OCI-LY7 (cell line): ENCODE measurements around the gene DNAJB11. TPM values are rescaled to one million over a fixed set of nuclear protein-coding genes. Genes with fewer than 3 reads are reported as not detected.

Experiments used
- BruUV-seq: library from RNA; stranded (reverse); fragments of 400-500 nt; replicated peaks from 2 replicates; lab custom pipeline; 2021; lab: Mats Ljungman, UMichigan
- CTCF ChIA-PET: fragments of 300-600 bp; sonication (Branson Sonifier 250); formaldehyde crosslinking; loops from one replicate; lab custom pipeline; 2022; ENCODE audit warnings: antibody characterized with exemption; ENCODE audit not compliant: unreplicated experiment; lab: Charles Lee
- POLR2A ChIA-PET: fragments of 300-600 bp; sonication (Branson Sonifier 250); formaldehyde crosslinking; loops from one replicate; lab custom pipeline; 2022; ENCODE audit warnings: antibody characterized with exemption; lab: Charles Lee
- DNase-seq: peaks from one replicate; pipeline ENCODE4 v3.0.0-alpha.2; 2015; ENCODE audit warnings: low spot score
- H2AFZ ChIP-seq: fragments of 200-600 bp; sonication (generic), shearing (Covaris generic); 2 replicates; pipeline ENCODE4 v1.6.1; 2014; ENCODE audit warnings: mild to moderate bottlenecking, antibody characterized with exemption, low read length, moderate library complexity
- H3K27ac ChIP-seq: fragments of 200-600 bp; sonication (generic); 2 replicates; pipeline ENCODE4 v1.5.1; 2014; ENCODE audit warnings: mixed run types, low read depth, mild to moderate bottlenecking, moderate library complexity, low read length, inconsistent platforms; ENCODE audit not compliant: poor library complexity, severe bottlenecking
- H3K36me3 ChIP-seq: fragments of 200-600 bp; sonication (generic); 2 replicates; pipeline ENCODE4 v1.6.1; 2014; ENCODE audit warnings: mild to moderate bottlenecking, antibody characterized with exemption, low read length, moderate library complexity, mixed read lengths; ENCODE audit not compliant: insufficient read depth
- H3K4me1 ChIP-seq: fragments of 200-600 bp; sonication (generic); 2 replicates; pipeline ENCODE4 v1.5.1; 2014; ENCODE audit warnings: mild to moderate bottlenecking, low read length; ENCODE audit not compliant: insufficient read depth, poor library complexity, severe bottlenecking
- H3K4me2 ChIP-seq: fragments of 200-600 bp; sonication (generic); 2 replicates; pipeline ENCODE4 v1.6.1; 2014; ENCODE audit warnings: mild to moderate bottlenecking, low read length
- H3K4me3 ChIP-seq: fragments of 200-600 bp; sonication (generic); 2 replicates; pipeline ENCODE4 v1.5.1; 2014; ENCODE audit warnings: mild to moderate bottlenecking, low read depth, low read length; ENCODE audit not compliant: poor library complexity, severe bottlenecking
- H3K79me2 ChIP-seq: fragments of 200-600 bp; sonication (generic); 2 replicates; pipeline ENCODE4 v1.6.1; 2016; ENCODE audit warnings: low read depth, mild to moderate bottlenecking, low read length, moderate library complexity, mixed read lengths; ENCODE audit not compliant: insufficient read depth
- H3K9me2 ChIP-seq: fragments of 200-600 bp; sonication (generic); 2 replicates; pipeline ENCODE4 v1.6.1; 2016; ENCODE audit warnings: mild to moderate bottlenecking, low read length, mixed read lengths; ENCODE audit not compliant: insufficient read depth
- H3K9me3 ChIP-seq: fragments of 200-600 bp; sonication (generic); 2 replicates; pipeline ENCODE4 v1.6.1; 2014; ENCODE audit warnings: mild to moderate bottlenecking, mixed run types, low read length, mixed read lengths
- H4K20me1 ChIP-seq: fragments of 200-600 bp; sonication (generic); 2 replicates; pipeline ENCODE4 v1.6.1; 2014; ENCODE audit warnings: mild to moderate bottlenecking, antibody characterized with exemption, low read length, moderate library complexity, mixed read lengths; ENCODE audit not compliant: insufficient read depth
- EZH2phosphoT487 ChIP-seq: fragments of 200-600 bp; sonication (generic); IDR thresholded peaks from 2 replicates; pipeline ENCODE4 v1.6.1; 2018; ENCODE audit warnings: low read depth, borderline replicate concordance, mild to moderate bottlenecking, mixed run types, antibody characterized with exemption, low read length, moderate library complexity, mixed read lengths
- intact Hi-C: fragments of 100-400 bp; cut with micrococcal nuclease; formaldehyde crosslinking; loops from one replicate; pipeline ENCODE4 v1.10.0; 2022; ENCODE audit not compliant: unreplicated experiment
- total RNA-seq, 2 experiments: library from RNA; depleted of rRNA in 1 of 2; stranded (reverse); fragments of >200 nt in 1 of 2; shearing (Covaris generic) in 1 of 2; gene quantifications; 2 replicates each; pipeline ENCODE4 v1.2.3, GENCODE V29; 2014 to 2022
- TF ChIP-seq, protein P1 (sequence below): fragments of 200-600 bp; sonication (generic); conservative IDR thresholded peaks from 2 replicates; pipeline ENCODE4 v1.5.1; 2014; ENCODE audit warnings: mild to moderate bottlenecking, antibody characterized with exemption, low read length, moderate library complexity, mixed read lengths

Gene DNAJB11
- total RNA-seq, 2 experiments from 2014 or later, result 61.1 to 73.0 TPM

DNA sequence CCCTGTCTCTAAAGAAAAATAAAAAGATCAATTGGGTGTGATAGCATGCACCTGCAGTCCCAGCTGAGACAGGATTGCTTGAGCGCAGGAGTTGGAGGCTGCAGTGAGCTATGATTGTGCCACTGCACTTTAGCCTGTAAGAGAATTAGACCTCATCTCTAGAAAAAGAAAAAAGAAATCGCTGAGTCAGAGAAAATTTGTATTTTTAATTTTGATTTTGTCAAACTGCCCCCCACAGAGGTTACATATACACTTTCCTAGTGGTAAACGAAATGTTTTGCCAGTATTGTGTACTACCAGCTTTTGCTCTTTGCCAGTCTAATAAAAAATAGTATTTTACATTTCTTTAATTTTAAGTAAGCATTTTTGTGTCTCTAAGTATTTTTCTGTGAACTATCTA lies 21.0 kb upstream of the DNAJB11 start:
- Histone ChIP-seq H3K79me2 (no peaks in the 10 kb centered on the region), H3K9me3 (no peaks in the 10 kb centered on the region), H3K4me1 (no peaks in the 10 kb centered on the region), H3K27ac (no peak overlapping the region), H3K4me2 (no peak overlapping the region), H3K4me3 (no peak overlapping the region), H2AFZ (no peak overlapping the region), H3K36me3 (peaks cover 73% of the 10 kb centered on the region), H4K20me1 (no peaks in the 10 kb centered on the region), H3K9me2 (no peaks in the 10 kb centered on the region)
- BruUV-seq, result no TSS peak
- intact Hi-C loops, result no loop called here
- ChIA-PET CTCF (no interaction called here), POLR2A (interaction anchor here (0.7 to 0.9 kb wide), 2 partner anchors 19 to 1374 kb away, joined by 3 read pairs; no protein-coding TSS in a partner anchor)
- no peak for DNase-seq
- TF ChIP-seq, protein P1, sequence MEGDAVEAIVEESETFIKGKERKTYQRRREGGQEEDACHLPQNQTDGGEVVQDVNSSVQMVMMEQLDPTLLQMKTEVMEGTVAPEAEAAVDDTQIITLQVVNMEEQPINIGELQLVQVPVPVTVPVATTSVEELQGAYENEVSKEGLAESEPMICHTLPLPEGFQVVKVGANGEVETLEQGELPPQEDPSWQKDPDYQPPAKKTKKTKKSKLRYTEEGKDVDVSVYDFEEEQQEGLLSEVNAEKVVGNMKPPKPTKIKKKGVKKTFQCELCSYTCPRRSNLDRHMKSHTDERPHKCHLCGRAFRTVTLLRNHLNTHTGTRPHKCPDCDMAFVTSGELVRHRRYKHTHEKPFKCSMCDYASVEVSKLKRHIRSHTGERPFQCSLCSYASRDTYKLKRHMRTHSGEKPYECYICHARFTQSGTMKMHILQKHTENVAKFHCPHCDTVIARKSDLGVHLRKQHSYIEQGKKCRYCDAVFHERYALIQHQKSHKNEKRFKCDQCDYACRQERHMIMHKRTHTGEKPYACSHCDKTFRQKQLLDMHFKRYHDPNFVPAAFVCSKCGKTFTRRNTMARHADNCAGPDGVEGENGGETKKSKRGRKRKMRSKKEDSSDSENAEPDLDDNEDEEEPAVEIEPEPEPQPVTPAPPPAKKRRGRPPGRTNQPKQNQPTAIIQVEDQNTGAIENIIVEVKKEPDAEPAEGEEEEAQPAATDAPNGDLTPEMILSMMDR, result no peak
- TF ChIP-seq EZH2phosphoT487, result no peak

DNA sequence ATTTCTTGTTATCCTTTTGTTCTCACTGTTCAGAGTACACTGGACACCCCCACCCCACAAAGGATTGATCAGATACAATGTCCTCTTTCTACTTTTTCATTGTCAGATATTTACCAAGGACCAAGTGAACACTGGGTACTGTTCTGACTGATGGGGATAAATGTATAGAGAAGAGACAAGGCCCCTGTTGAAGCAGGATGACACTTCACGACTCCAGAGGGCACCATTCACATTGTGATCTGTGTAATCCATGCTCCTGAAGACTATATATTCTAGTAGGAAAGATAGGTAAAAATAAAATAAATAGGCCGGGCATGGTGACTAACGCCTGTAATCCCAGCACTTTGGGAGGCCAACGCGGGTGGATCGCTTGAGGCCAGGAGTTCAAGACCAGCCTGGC lies 19.1 kb upstream of the DNAJB11 start:
- POLR2A ChIA-PET, result interaction anchor here (0.7 to 1.7 kb wide), 5 partner anchors 11 to 601 kb away, joined by 3 to 7 read pairs (median 3); no protein-coding TSS in a partner anchor
- no peak overlapping the region for H3K4me2 ChIP-seq
- no peaks in the 10 kb centered on the region for H3K4me1 ChIP-seq
- no peaks in the 10 kb centered on the region for H3K9me2 ChIP-seq
- no peak overlapping the region for H3K27ac ChIP-seq
- CTCF ChIA-PET, result no interaction called here
- no peak overlapping the region for H2AFZ ChIP-seq
- no peak for DNase-seq
- no peaks in the 10 kb centered on the region for H3K9me3 ChIP-seq
- no peaks in the 10 kb centered on the region for H3K79me2 ChIP-seq
- TF ChIP-seq EZH2phosphoT487, result no peak
- TF ChIP-seq, protein P1, result no peak
- BruUV-seq, result no TSS peak
- H3K4me3 ChIP-seq, result no peak overlapping the region
- H3K36me3 ChIP-seq, result peaks cover 82% of the 10 kb centered on the region
- H4K20me1 ChIP-seq, result no peaks in the 10 kb centered on the region
- intact Hi-C loops, result no loop called here

DNA sequence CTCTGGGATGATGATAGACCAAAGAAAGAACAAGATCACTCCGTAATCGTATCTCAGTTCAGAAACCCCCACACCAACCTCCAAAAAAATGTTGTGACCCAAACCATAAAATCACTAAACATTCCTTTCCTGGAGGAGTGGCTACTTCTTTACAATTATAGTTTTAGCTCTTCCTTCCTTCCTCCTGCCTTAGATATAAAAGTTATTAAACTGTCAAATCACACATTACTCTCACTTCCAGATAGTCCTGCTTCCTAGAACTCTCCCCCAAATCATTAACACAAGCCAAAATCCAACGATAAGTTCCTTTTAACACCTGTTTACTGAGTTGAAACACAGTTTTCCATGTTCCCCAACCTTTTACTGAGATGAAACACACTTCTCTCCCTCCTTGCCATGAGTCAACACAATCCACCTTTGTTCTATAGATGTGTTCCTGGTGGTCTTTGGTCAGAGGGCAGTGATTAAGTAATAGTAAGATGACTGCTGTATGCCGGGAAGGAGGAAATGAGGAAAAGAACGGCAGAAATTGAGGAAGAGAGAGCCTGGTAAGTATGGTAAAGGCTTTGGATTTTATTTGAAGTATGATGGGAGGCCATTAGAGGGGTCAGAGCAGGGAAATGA lies 18.0 kb upstream of the DNAJB11 start:
- TSS peak; percentile 21 for BruUV-seq
- Histone ChIP-seq H3K4me2 (no peak overlapping the region), H3K27ac (no peak overlapping the region), H3K79me2 (no peaks in the 10 kb centered on the region), H3K9me2 (no peaks in the 10 kb centered on the region), H4K20me1 (no peaks in the 10 kb centered on the region), H3K9me3 (no peaks in the 10 kb centered on the region), H2AFZ (no peak overlapping the region), H3K36me3 (peaks cover 86% of the 10 kb centered on the region), H3K4me3 (no peak overlapping the region), H3K4me1 (no peaks in the 10 kb centered on the region)
- POLR2A ChIA-PET, result interaction anchor here (1.0 to 1.7 kb wide), 6 partner anchors 10 to 47 kb away, joined by 3 to 7 read pairs (median 4); no protein-coding TSS in a partner anchor
- no peak for DNase-seq
- intact Hi-C loops, result no loop called here
- CTCF ChIA-PET, result no interaction called here
- TF ChIP-seq, protein P1, result no peak
- no peak for TF ChIP-seq EZH2phosphoT487
